Stimulated activated CD4-positive, alpha-beta T cell treated with anti-CD3 and anti-CD28 coated beads, Interleukin-4, amount 100 ng/mL, for 4 hours (primary cell): ENCODE data around the gene ENDOV.

Experiments
- DNase-seq, 2 experiments: peaks; one replicate each; pipeline ENCODE4 v3.0.0-alpha.2; 2020

The ENDOV gene

DNA sequence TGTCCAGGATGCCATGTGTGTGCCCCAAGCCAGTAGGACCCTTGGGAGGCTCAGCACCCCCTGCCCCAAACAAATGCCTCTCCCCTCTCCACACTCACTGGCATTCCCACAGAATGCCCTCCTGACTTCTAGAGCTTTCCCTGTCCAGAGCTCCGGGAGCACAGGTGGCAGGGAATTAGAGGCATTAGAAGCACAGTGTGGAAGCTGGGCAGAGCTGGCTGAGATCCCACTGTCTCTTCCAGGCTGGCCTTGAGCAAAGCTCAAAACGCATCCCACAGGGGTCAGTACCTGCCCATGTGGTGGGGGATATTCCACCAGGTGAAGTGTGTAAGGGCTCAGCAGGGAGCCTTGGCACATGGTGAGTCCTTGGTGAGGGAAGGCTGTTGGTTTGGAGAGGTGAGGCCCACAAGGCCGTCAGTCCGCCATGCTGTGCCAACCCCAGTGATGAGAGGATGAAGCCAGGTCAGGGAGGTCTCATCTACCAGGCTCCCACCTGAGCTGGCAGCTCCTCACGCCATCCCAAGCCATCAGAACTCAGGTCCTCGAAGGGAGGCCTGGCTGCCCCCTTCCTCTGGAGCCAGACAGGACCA is 18.1 kb downstream of the ENDOV start:
- DNase-seq: no peak

DNA sequence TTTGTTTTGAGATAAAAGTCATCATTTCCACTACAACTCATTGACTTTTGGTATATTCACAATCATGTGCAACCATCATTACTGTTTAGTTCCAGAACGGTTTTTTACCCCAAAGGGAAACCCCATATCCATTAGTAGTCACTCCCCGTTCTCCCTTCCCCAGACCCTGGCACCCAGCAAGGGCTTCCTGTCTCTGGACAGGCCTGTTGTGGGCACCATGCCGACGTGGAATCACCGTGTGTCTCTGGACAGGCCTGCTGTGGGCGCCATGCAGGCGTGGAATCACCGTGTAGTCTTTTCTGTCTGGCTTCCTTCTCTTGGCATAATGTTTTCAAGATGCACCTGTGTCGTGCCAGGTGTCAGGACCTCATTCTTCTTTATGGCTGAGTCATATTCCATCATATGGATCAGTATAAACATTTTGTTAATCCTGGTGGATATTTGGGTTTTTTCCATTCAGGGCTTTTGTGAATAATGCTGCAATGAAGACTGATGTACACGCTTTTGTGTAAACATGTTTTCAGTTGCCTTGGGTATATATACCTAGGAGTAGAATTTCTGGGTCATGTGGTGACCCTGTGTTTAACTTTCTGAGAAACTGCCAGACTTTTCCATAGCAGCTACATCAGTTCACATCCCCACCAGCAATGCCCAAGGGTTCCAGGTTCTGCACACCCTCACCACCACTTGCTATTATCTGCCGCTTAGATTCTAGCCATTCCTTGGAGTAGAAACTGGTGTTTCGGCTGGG is 19.1 kb downstream of the ENDOV start:
- no peak for DNase-seq

- DNase-seq: no peak
Measured at GRCh38 chr17:80437532-80437931, 22.6 kb downstream of the ENDOV start.

GRCh38 chr17:80438806-80439205 is 23.8 kb downstream of the ENDOV start:
- no peak for DNase-seq

DNA sequence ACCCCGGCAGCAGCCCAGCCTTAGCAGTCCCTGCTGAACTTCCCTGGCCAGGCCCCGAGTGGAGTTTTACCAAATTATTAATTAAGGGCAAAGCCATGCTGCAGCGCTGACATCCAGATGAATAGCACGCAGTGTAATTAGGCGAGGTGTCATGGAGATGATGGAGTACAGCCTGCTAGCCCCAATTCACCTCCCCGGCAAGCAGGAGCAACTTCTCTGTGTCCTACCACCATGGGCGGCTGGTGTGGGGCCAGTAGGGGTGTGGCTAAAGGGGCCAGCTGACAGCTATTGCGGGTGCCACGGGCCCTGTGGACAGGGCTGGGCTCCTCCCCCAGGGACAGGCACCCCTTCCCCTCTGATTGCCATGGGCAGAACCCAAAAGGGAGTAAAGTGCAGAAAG is 24.5 kb downstream of the ENDOV start:
- no peak for DNase-seq

- DNase-seq: peak in 1 of 2 experiments; percentile 50
Measured at GRCh38 chr17:80441133-80441578, 26.2 kb downstream of the ENDOV start.

- no peak for DNase-seq
Measured at GRCh38 chr17:80441598-80442322, 26.8 kb downstream of the ENDOV start.

GRCh38 chr17:80442323-80442659 is 27.3 kb downstream of the ENDOV start:
- no peak for DNase-seq

- DNase-seq: no peak
Measured at GRCh38 chr17:80442764-80443163, 27.8 kb downstream of the ENDOV start.

- DNase-seq: no peak
Measured at GRCh38 chr17:80443498-80443897, 28.5 kb downstream of the ENDOV start.

- no peak for DNase-seq
Measured at GRCh38 chr17:80443916-80444643, 29.1 kb downstream of the ENDOV start.

DNA sequence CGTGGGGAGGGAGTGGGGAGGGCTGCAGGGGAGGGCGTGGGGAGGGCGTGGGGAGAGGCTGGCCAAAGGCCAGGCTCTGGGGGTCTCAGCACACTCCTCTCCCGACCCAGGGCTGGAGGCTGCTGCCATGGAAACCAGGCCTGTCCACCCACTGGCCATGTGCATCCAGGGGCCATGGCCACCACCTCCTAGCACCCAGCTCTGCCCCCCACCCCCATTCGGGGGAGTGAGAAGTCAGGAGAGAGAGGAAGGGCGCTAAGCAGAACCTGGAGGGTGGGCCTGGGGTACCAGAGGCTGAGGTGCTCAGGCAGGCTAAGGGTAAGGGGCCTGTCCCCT is 29.6 kb downstream of the ENDOV start:
- no peak for DNase-seq

DNA sequence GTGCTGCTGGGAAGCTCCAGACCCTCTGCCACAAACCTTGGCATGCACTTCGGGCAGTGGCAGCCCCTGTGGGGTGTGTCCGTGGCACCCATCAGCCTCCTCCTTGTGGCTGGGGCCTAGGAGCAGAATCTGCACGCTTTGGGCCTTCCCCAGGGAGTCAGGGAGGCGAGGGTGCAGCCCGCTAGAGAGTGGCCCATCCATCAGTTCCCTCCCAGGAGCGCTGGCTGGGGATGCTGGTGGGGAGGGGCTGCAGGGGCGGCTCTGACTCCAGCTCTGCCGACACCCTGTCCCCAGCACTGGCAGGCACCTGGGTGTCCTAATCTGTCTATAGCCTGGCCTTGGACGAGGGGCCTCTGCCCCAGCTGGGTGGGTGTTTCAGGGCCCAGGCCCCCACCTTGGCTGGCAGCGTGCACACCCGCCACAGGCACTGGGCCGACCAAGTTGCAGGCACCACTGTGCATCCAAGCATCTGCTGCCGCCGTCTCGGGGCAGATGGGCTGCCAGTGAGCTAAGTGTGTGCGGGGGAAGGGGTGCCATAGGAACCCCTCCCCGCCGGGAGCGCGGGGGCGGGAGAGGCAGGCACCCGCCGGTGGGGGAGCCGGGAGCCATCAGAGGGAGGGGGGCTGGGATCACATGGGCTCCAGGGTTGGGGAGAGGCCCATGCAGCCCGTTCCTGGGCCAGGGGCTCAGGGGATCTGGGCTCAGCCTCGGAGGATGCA is 30.2 kb downstream of the ENDOV start:
- DNase-seq: no peak

- no peak for DNase-seq
Measured at GRCh38 chr17:80445726-80446110, 30.8 kb downstream of the ENDOV start.

GRCh38 chr17:80446645-80447405 is 31.9 kb downstream of the ENDOV start:
- DNase-seq: no peak

DNA sequence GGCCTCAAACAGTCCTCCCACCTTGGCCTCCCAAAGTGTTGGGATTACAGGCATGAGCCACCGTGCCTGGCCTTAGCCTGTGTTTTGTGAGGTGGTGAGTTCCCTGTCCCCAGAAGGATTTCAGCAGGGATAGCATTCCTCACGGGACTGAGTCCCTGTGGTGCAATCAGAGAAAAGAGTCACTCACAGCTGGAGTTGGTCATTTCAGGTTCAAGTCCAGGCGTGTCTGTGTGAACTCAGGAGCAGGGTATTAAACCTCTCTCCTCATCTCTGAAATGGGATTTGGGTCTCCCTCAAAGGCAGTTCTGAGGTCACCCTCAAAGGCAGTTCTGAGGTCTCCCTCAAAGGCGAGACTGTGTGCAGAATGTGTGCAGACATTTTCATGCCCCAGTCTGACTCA is 32.8 kb downstream of the ENDOV start:
- DNase-seq: no peak

DNA sequence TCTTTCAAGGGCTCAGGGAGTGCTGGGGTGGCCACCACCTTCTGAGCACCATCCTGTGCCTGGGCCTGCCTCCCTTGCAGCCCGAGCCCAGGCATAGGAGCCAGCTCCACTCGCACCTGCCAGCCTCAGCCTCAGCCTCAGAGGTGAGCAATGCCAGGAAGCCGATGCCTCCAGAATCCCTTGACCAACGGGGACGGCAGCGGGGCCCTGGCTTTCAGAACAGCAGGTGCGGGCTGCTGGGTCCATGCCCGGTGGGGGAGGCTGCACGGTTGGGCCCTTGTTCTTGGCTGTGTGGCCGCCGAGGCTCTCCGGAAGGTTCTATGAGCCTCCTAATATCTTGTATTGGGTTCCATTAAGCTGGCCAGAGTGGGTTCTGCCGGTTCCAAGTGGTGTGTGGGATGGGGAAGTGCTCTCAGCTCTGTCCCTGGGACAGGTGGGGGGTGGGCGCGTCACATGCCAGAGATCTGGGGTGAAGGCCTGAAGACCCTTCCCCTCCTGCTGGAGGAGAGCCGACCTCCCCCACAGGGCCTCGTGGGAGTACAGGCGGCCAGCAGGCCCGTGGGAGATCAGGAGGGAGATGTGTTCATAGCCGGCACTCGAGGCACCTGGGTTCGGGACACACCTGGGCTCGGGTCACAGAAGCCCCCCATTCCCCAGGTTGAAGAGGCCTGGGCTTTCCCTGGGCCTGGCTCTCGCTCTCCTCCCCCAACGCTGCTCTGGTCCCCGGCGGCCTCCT is 34.4 kb downstream of the ENDOV start:
- no peak for DNase-seq

GRCh38 chr17:80449930-80450576 is 35.1 kb downstream of the ENDOV start:
- DNase-seq: no peak

- DNase-seq: no peak
Measured at GRCh38 chr17:80451104-80451775, 36.3 kb downstream of the ENDOV start.

DNA sequence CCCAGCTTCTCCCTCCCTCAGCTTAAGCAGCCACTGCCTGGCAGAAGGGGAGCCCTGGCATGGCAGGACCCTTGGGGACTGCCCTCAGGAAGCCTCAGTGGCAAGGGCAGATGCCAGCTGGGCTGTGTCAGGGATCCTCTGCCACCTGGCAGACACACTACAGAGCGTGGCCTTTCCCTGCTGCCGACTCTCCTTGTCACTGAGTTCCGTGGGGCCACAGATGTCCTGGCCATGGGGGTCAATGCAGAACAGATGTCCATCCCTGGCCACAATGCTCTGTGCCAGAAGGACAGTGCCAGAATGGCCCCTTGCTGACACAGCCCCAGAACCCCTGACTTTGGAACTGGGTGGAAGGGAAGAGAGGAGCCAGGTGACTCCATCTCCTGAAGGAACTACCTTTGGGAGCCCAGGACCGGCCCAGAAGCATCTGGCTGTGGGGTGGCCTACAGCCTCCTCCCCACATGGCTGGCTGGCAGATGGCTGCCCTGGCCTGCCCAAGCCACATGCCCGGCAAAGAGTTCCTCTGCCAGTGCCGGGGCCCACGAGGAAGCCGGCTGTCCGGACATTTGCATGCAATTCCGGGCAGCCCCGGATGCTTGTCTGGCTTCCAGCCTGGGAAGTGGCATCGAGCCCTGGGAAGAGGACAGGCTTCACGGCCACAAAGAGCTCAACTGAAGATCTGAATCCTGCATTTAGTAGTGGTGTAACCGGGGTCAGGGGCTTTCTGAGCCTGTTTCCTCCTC is 37.4 kb downstream of the ENDOV start:
- DNase-seq: no peak
